ENCODE results near the gene MINDY1. TPM values are rescaled to one million over a fixed set of nuclear protein-coding genes. Genes with fewer than 3 reads are reported as not detected.

The MINDY1 gene
- total and polyA plus RNA-seq, 10 of the 15 experiments (the other 5 are each of a cell fraction or from before 2014, with no cell fraction given) = 0.48 to 8.8 (median 5.0) TPM

DNA sequence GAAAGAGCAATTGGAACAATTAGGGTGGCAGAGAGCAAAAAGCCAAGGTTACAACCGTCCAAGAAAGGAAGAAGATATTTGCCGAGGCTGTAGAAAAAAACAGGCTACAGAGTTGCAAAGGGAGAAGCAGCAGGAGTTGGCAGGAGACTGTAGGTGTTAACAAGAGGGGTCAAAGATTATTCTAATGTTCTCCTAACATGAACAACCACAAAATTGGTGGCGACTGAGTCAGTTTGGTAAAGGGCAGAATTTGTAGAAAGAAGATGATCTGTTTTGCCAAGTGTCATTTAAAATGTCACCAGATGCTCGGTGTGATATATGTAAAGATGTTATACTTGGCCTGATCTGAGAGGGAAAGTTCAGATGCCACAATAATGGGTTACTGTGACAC lies 1.1 kb upstream of the MINDY1 start:
- H4K20me1 ChIP-seq (ENCODE audit: control insufficient read depth, insufficient read depth) = no peaks in the 10 kb centered on the region
- CTCF ChIA-PET = interaction anchor here (1.9 to 16.2 kb wide), 4 partner anchors 12 to 92 kb away, joined by 4 to 252 read pairs (median 50); partner anchors contain the start of genes ANXA9 and CERS2

More for the DNA sequence above, 1.1 kb upstream of the MINDY1 start:
- peak overlapping the region; percentile 99 for H3K4me2 ChIP-seq (ENCODE audit: control insufficient read depth, insufficient read depth)
- peaks cover 12% of the 10 kb centered on the region for H3K4me1 ChIP-seq (ENCODE audit: control insufficient read depth, insufficient read depth, low read length)
- H3K9me3 ChIP-seq (replicated peaks; ENCODE audit: control insufficient read depth, insufficient read depth, low read length) = no peaks in the 10 kb centered on the region
- 47% methylated on average over 4 of the region's 4 CpGs for WGBS (ENCODE audit: insufficient coverage, insufficient replicate concordance, low lambda C conversion rate, missing lambda C conversion rate)
- H3K27ac ChIP-seq (ENCODE audit: control insufficient read depth, insufficient read depth) = peak overlapping the region; percentile 30; the same call in 1 of the 2 replicates
- H3K27me3 ChIP-seq (replicated peaks in 1 of 2; ENCODE audit: control insufficient read depth in 2 of 2, insufficient read depth in 2 of 2, low read length in 1 of 2) = no peaks in the 10 kb centered on the region
- intact Hi-C loops (cut with micrococcal nuclease; ENCODE audit: unreplicated experiment) = no loop called here
- FAIRE-seq = no peak
- RAD21 ChIA-PET (ENCODE audit: unreplicated experiment) = no interaction called here
- H3K4me3 ChIP-seq = peak overlapping the region; percentile 34
- no peak overlapping the region for H3K9ac ChIP-seq (ENCODE audit: control insufficient read depth, insufficient read depth, low read length)
- DNase-seq (ENCODE audit: low read depth, low spot score) = no peak
- no peaks in the 10 kb centered on the region for H3K36me3 ChIP-seq (ENCODE audit: control insufficient read depth in 2 of 2, insufficient read depth in 2 of 2, low read length in 1 of 2)
- SMC1A ChIA-PET (ENCODE audit: uncharacterized antibody, unreplicated experiment) = interaction anchor here (3.6 kb wide), 1 partner anchor 12 kb away, joined by 34 read pairs; no protein-coding TSS in a partner anchor
- POLR2A ChIA-PET = no interaction called here
- BruUV-seq (replicated peaks) = no TSS peak
- peak overlapping the region; percentile 94 for H2AFZ ChIP-seq (ENCODE audit: control insufficient read depth, low read depth, low read length)
- TF ChIP-seq, protein P1, sequence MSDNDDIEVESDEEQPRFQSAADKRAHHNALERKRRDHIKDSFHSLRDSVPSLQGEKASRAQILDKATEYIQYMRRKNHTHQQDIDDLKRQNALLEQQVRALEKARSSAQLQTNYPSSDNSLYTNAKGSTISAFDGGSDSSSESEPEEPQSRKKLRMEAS (IDR thresholded peaks at IDR 0.05; ENCODE audit: low read depth, low read length) = peak; percentile 32; the same call in 1 of the 2 replicates
- TF ChIP-seq, protein P2, sequence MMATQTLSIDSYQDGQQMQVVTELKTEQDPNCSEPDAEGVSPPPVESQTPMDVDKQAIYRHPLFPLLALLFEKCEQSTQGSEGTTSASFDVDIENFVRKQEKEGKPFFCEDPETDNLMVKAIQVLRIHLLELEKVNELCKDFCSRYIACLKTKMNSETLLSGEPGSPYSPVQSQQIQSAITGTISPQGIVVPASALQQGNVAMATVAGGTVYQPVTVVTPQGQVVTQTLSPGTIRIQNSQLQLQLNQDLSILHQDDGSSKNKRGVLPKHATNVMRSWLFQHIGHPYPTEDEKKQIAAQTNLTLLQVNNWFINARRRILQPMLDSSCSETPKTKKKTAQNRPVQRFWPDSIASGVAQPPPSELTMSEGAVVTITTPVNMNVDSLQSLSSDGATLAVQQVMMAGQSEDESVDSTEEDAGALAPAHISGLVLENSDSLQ (IDR thresholded peaks at IDR 0.05) = peak; percentile 59; the same call in 1 of the 2 replicates
- no peak for TF ChIP-seq KDM1A (IDR thresholded peaks at IDR 0.05; ENCODE audit: borderline replicate concordance)
- in situ Hi-C loops (cut with MboI) = no loop called here
- ATAC-seq = no peak
- H3K79me2 ChIP-seq (ENCODE audit: control insufficient read depth, insufficient read depth, low read length) = peaks cover 16% of the 10 kb centered on the region
